Measurements from ENCODE around the gene TRAPPC10.

- no peak for TF ChIP-seq CTCF (IDR thresholded peaks at IDR 0.05; ENCODE audit: low read depth, low read length)
- TF ChIP-seq EZH2phosphoT487 (IDR thresholded peaks at IDR 0.05; ENCODE audit: low read depth): no peak
Observed at GRCh38 chr21:44052071-44052829, 40.1 kb downstream of the TRAPPC10 start.

Measured in OCI-LY3 (cell line).